ENCODE results near the gene SIPA1L3. TPM values are rescaled to one million over a fixed set of nuclear protein-coding genes. Genes with fewer than 3 reads are reported as not detected.

The SIPA1L3 gene
- total RNA-seq, 1 experiment from 2014 or later, result 125 TPM

GRCh38 chr19:38133319-38133718, 226.3 kb downstream of the SIPA1L3 start:
- no TSS peak for BruUV-seq (replicated peaks)
- no peak for DNase-seq
- H3K4me3 Mint-ChIP-seq (ENCODE audit: unreplicated experiment), result no peak overlapping the region
- Histone ChIP-seq H3K4me1 (no peaks in the 10 kb centered on the region), H3K36me3 (ENCODE audit: control insufficient read depth, insufficient read depth, low read length) (peaks cover 1% of the 10 kb centered on the region), H3K4me3 (ENCODE audit: low read depth, low read length) (no peak overlapping the region), H3K9me3 (no peaks in the 10 kb centered on the region), H3K27me3 (replicated peaks; ENCODE audit: control insufficient read depth, insufficient read depth, low read length) (no peaks in the 10 kb centered on the region)
- H3K4me1 Mint-ChIP-seq (ENCODE audit: low read depth, unreplicated experiment), result no peaks in the 10 kb centered on the region
- ChIA-PET POLR2A (no interaction called here), CTCF (interaction anchor here (1.1 kb wide), 1 partner anchor 10 kb away, joined by 7 read pairs; no protein-coding TSS in a partner anchor)
- peaks cover 71% of the 10 kb centered on the region for H3K36me3 Mint-ChIP-seq (ENCODE audit: insufficient read depth, unreplicated experiment)
- intact Hi-C loops (cut with micrococcal nuclease; ENCODE audit: unreplicated experiment), result no loop called here
- no peaks in the 10 kb centered on the region for H3K9me3 Mint-ChIP-seq (ENCODE audit: unreplicated experiment)
- TF ChIP-seq CTCF (IDR thresholded peaks at IDR 0.05; ENCODE audit: insufficient read depth in 1 of 2, low read depth in 1 of 2, low read length in 1 of 2, severe bottlenecking in 1 of 2, unreplicated experiment in 1 of 2), result no peak
- no peaks in the 10 kb centered on the region for H3K27me3 Mint-ChIP-seq (ENCODE audit: insufficient read depth, unreplicated experiment)
- H3K27ac Mint-ChIP-seq (ENCODE audit: unreplicated experiment), result no peak overlapping the region

- Mint-ChIP-seq H3K9me3 (ENCODE audit: unreplicated experiment) (no peaks in the 10 kb centered on the region), H3K27me3 (ENCODE audit: insufficient read depth, unreplicated experiment) (no peaks in the 10 kb centered on the region), H3K4me3 (ENCODE audit: unreplicated experiment) (no peak overlapping the region), H3K4me1 (ENCODE audit: low read depth, unreplicated experiment) (no peaks in the 10 kb centered on the region), H3K27ac (ENCODE audit: unreplicated experiment) (peak overlapping the region; percentile 69), H3K36me3 (ENCODE audit: insufficient read depth, unreplicated experiment) (peaks cover 73% of the 10 kb centered on the region)
- no peaks in the 10 kb centered on the region; the same call in 1 of the 2 replicates for H3K27me3 ChIP-seq (replicated peaks; ENCODE audit: control insufficient read depth, insufficient read depth, low read length)
- no peaks in the 10 kb centered on the region for H3K9me3 ChIP-seq
- BruUV-seq (replicated peaks), result no TSS peak
- H3K36me3 ChIP-seq (ENCODE audit: control insufficient read depth, insufficient read depth, low read length), result peaks cover 3% of the 10 kb centered on the region
- no peak overlapping the region for H3K4me3 ChIP-seq (ENCODE audit: low read depth, low read length)
- ChIA-PET POLR2A (no interaction called here), CTCF (interaction anchor here (0.7 to 1.1 kb wide), 2 partner anchors 9 to 185 kb away, joined by 6 to 7 read pairs; no protein-coding TSS in a partner anchor)
- no peaks in the 10 kb centered on the region for H3K4me1 ChIP-seq
- peak; percentile 59 to 65 for TF ChIP-seq CTCF (IDR thresholded peaks at IDR 0.05; ENCODE audit: insufficient read depth in 1 of 2, low read depth in 1 of 2, low read length in 1 of 2, severe bottlenecking in 1 of 2, unreplicated experiment in 1 of 2)
- intact Hi-C loops (cut with micrococcal nuclease; ENCODE audit: unreplicated experiment), result no loop called here
- peak in 1 of 2 experiments; percentile 37 for DNase-seq
These were observed 227.6 kb downstream of the SIPA1L3 start for GRCh38 chr19:38134540-38135149.

GRCh38 chr19:38135150-38135998, 228.4 kb downstream of the SIPA1L3 start:
- peaks cover 79% of the 10 kb centered on the region for H3K36me3 Mint-ChIP-seq (ENCODE audit: insufficient read depth, unreplicated experiment)
- CTCF ChIA-PET, result interaction anchor here (0.6 kb wide), 1 partner anchor 42 kb away, joined by 6 read pairs; no protein-coding TSS in a partner anchor
- BruUV-seq (replicated peaks), result no TSS peak
- POLR2A ChIA-PET, result no interaction called here
- H3K4me1 ChIP-seq, result no peaks in the 10 kb centered on the region
- H3K9me3 Mint-ChIP-seq (ENCODE audit: unreplicated experiment), result no peaks in the 10 kb centered on the region
- no peak overlapping the region for H3K4me3 ChIP-seq (ENCODE audit: low read depth, low read length)
- H3K27me3 Mint-ChIP-seq (ENCODE audit: insufficient read depth, unreplicated experiment), result no peaks in the 10 kb centered on the region
- no peaks in the 10 kb centered on the region for H3K9me3 ChIP-seq
- no peaks in the 10 kb centered on the region; the same call in 1 of the 2 replicates for H3K27me3 ChIP-seq (replicated peaks; ENCODE audit: control insufficient read depth, insufficient read depth, low read length)
- DNase-seq, result no peak
- no peak overlapping the region for H3K4me3 Mint-ChIP-seq (ENCODE audit: unreplicated experiment)
- TF ChIP-seq CTCF (IDR thresholded peaks at IDR 0.05; ENCODE audit: insufficient read depth in 1 of 2, low read depth in 1 of 2, low read length in 1 of 2, severe bottlenecking in 1 of 2, unreplicated experiment in 1 of 2), result no peak
- no peaks in the 10 kb centered on the region for H3K4me1 Mint-ChIP-seq (ENCODE audit: low read depth, unreplicated experiment)
- H3K36me3 ChIP-seq (ENCODE audit: control insufficient read depth, insufficient read depth, low read length), result peaks cover 3% of the 10 kb centered on the region
- peak overlapping the region; percentile 69 for H3K27ac Mint-ChIP-seq (ENCODE audit: unreplicated experiment)
- intact Hi-C loops (cut with micrococcal nuclease; ENCODE audit: unreplicated experiment), result no loop called here
